Measurements from ENCODE around the gene FAM222B. TPM values are rescaled to one million over a fixed set of nuclear protein-coding genes. Genes with fewer than 3 reads are reported as not detected.

The FAM222B gene
- total and polyA plus RNA-seq, 2 of the 4 experiments (the other 2 are of a cell fraction), result 2.5 to 10.8 TPM

- BruUV-seq (replicated peaks), result no TSS peak
- DNase-seq, result no peak
These were observed 135.9 kb downstream of the FAM222B start for GRCh38 chr17:28706471-28707338.

More at GRCh38 chr17:28706471-28707338, 135.9 kb downstream of the FAM222B start:
- H2BK20ac ChIP-seq (ENCODE audit: low read depth, low read length), result no peak overlapping the region
- H3K36me3 ChIP-seq (ENCODE audit: control insufficient read depth, insufficient read depth, low read length), result peaks cover 41% of the 10 kb centered on the region
- H3K4ac ChIP-seq (ENCODE audit: low read depth, low read length), result no peak overlapping the region
- in situ Hi-C loops (cut with MboI; ENCODE audit: low sequenced_read_pairs) (no loop called here), intact Hi-C loops (cut with micrococcal nuclease) (no loop called here), dilution Hi-C loops (cut with HindIII; ENCODE audit: low sequenced_read_pairs, unreplicated experiment) (no loop called here)
- H3K4me1 ChIP-seq (ENCODE audit: control insufficient read depth, insufficient read depth, low read length), result peaks cover 3% of the 10 kb centered on the region
- CTCF ChIA-PET, result no interaction called here
- H3K9me3 ChIP-seq (ENCODE audit: control insufficient read depth, insufficient read depth, low read length), result no peaks in the 10 kb centered on the region
- no peak for ATAC-seq (ENCODE audit: low read depth)
- H4K8ac ChIP-seq (ENCODE audit: low read depth in 2 of 2, low read length in 2 of 2), result no peak overlapping the region
- POLR2A ChIA-PET (ENCODE audit: unreplicated experiment), result no interaction called here
- H3K56ac ChIP-seq (ENCODE audit: extremely low read depth, insufficient read depth, low read length), result no peak overlapping the region
- H2BK120ac ChIP-seq (ENCODE audit: low read depth, low read length), result no peak overlapping the region
- no peak overlapping the region for H3K4me3 ChIP-seq (ENCODE audit: insufficient read depth, low read depth, low read length)
- H3K27ac ChIP-seq (ENCODE audit: insufficient read depth, low read length), result no peak overlapping the region
- no peak overlapping the region for H2AFZ ChIP-seq (replicated peaks; ENCODE audit: low read length, poor library complexity)
- no peak overlapping the region for H3K9ac ChIP-seq (ENCODE audit: low read depth, low read length)
- no peaks in the 10 kb centered on the region for H3K27me3 ChIP-seq (ENCODE audit: control insufficient read depth, insufficient read depth, low read length)
- peaks cover 8% of the 10 kb centered on the region for H3K9me1 ChIP-seq (ENCODE audit: insufficient read depth, low read length)
- H2BK5ac ChIP-seq (ENCODE audit: low read depth, low read length, poor library complexity, severe bottlenecking), result no peak overlapping the region
- H4K91ac ChIP-seq (ENCODE audit: insufficient read depth, low read depth, low read length), result no peak overlapping the region
- no peak for TF ChIP-seq RCOR1 (IDR thresholded peaks at IDR 0.05; ENCODE audit: insufficient replicate concordance, low read length)
- no peak for TF ChIP-seq RFX5 (IDR thresholded peaks at IDR 0.05; ENCODE audit: low read depth, low read length)
- no peak for TF ChIP-seq MAZ (IDR thresholded peaks at IDR 0.05; ENCODE audit: borderline replicate concordance, low read depth, low read length)
- no peak for TF ChIP-seq BHLHE40 (IDR thresholded peaks at IDR 0.05; ENCODE audit: low read depth, low read length)
- TF ChIP-seq MAFK (IDR thresholded peaks at IDR 0.05; ENCODE audit: low read depth, low read length), result no peak
- no peak for TF ChIP-seq USF2 (IDR thresholded peaks at IDR 0.05; ENCODE audit: low read depth, low read length)
- TF ChIP-seq ELK1 (IDR thresholded peaks at IDR 0.05; ENCODE audit: borderline replicate concordance, low read depth, low read length), result no peak
- TF ChIP-seq SMC3 (IDR thresholded peaks at IDR 0.05; ENCODE audit: low read depth, low read length), result no peak
- H2AK5ac ChIP-seq (ENCODE audit: low read depth, low read length), result no peak overlapping the region
- H4K20me1 ChIP-seq (ENCODE audit: insufficient read depth, low read length), result no peaks in the 10 kb centered on the region
- no peak overlapping the region for H3K14ac ChIP-seq (replicated peaks; ENCODE audit: low read depth, low read length)
- peaks cover 6 to 12% of the 10 kb centered on the region in 2 experiments; a peak in 3 of 4 replicates for H3K79me1 ChIP-seq (ENCODE audit: low read depth in 1 of 2, low read length in 2 of 2)
- H2BK15ac ChIP-seq (ENCODE audit: low read depth, low read length), result no peak overlapping the region
- no peak overlapping the region for H3K18ac ChIP-seq (ENCODE audit: low read depth, low read length)
- H3K4me2 ChIP-seq (ENCODE audit: low read depth, low read length), result no peak overlapping the region
- H3K23ac ChIP-seq (ENCODE audit: low read depth, low read length), result no peak overlapping the region
- no peak overlapping the region for H2AK9ac ChIP-seq (replicated peaks; ENCODE audit: low read depth, low read length, poor library complexity)
- H4K5ac ChIP-seq (ENCODE audit: low read depth, low read length), result no peak overlapping the region
- WGBS, 2 experiments (ENCODE audit: extremely low coverage in 2 of 2, insufficient read length in 1 of 2), result 100% methylated on average over 1 of the region's 7 CpGs; no CpG with 5 or more reads in 1 of the 2 experiments

All from IMR-90 (cell line).